GM11168 (cell line): ENCODE results near the gene PLCL1.

Source experiments
- in situ Hi-C: fragments of 300-500 bp; cut with MboI; formaldehyde crosslinking; loops from one replicate; pipeline ENCODE4 v1.12.0; 2022; ENCODE audit warnings: low sequenced_read_pairs; ENCODE audit not compliant: unreplicated experiment

PLCL1 gene

GRCh38 chr2:197940382-197940781, 136.0 kb downstream of the PLCL1 start:
- in situ Hi-C loops, result no loop called here

- in situ Hi-C loops, result no loop called here
Measured at GRCh38 chr2:197941715-197942114, 137.3 kb downstream of the PLCL1 start.

GRCh38 chr2:197943731-197944130, 139.3 kb downstream of the PLCL1 start:
- in situ Hi-C loops, result no loop called here

GRCh38 chr2:197944416-197945096, 140.2 kb downstream of the PLCL1 start:
- in situ Hi-C loops, result no loop called here

GRCh38 chr2:197946562-197946961, 142.2 kb downstream of the PLCL1 start:
- in situ Hi-C loops, result no loop called here

- in situ Hi-C loops, result no loop called here
Measured at GRCh38 chr2:197947219-197947757, 142.9 kb downstream of the PLCL1 start.

GRCh38 chr2:197949224-197949623, 144.8 kb downstream of the PLCL1 start:
- in situ Hi-C loops, result no loop called here

- in situ Hi-C loops, result no loop called here
Measured at GRCh38 chr2:197950006-197950405, 145.6 kb downstream of the PLCL1 start.

GRCh38 chr2:197950724-197951123, 146.3 kb downstream of the PLCL1 start:
- in situ Hi-C loops, result no loop called here

GRCh38 chr2:197952540-197953202, 148.3 kb downstream of the PLCL1 start:
- in situ Hi-C loops, result no loop called here

- in situ Hi-C loops, result no loop called here
Measured at GRCh38 chr2:197954328-197954727, 149.9 kb downstream of the PLCL1 start.

GRCh38 chr2:197958592-197959150, 154.3 kb downstream of the PLCL1 start:
- in situ Hi-C loops, result no loop called here

- in situ Hi-C loops, result no loop called here
Measured at GRCh38 chr2:197959383-197959782, 155.0 kb downstream of the PLCL1 start.

GRCh38 chr2:197960786-197961185, 156.4 kb downstream of the PLCL1 start:
- in situ Hi-C loops, result no loop called here

- in situ Hi-C loops, result no loop called here
Measured at GRCh38 chr2:197964720-197965119, 160.3 kb downstream of the PLCL1 start.

GRCh38 chr2:197965756-197966155, 161.4 kb downstream of the PLCL1 start:
- in situ Hi-C loops, result no loop called here

GRCh38 chr2:197969391-197969893, 165.0 kb downstream of the PLCL1 start:
- in situ Hi-C loops, result no loop called here

- in situ Hi-C loops, result no loop called here
Measured at GRCh38 chr2:197972061-197972460, 167.7 kb downstream of the PLCL1 start.

- in situ Hi-C loops, result no loop called here
Measured at GRCh38 chr2:197972587-197972986, 168.2 kb downstream of the PLCL1 start.

GRCh38 chr2:197973772-197974171, 169.4 kb downstream of the PLCL1 start:
- in situ Hi-C loops, result no loop called here

GRCh38 chr2:197975931-197976519, 171.6 kb downstream of the PLCL1 start:
- in situ Hi-C loops, result no loop called here
